SK-N-SH (cell line): ENCODE measurements around the gene MACROD2.

ENCODE experiments used
- CTCF ChIP-seq: fragments of 200-600 bp; sonication (generic); IDR thresholded peaks from 2 replicates; pipeline ENCODE4 v1.6.1; 2017; ENCODE audit warnings: antibody characterized with exemption, mild to moderate bottlenecking, moderate library complexity
- EZH2phosphoT487 ChIP-seq: fragments of 200-600 bp; sonication (generic); IDR thresholded peaks from 2 replicates; pipeline ENCODE4 v1.6.1; 2017; ENCODE audit warnings: low read depth, mixed run types, mild to moderate bottlenecking, antibody characterized with exemption, moderate library complexity, borderline replicate concordance
- FOXM1 ChIP-seq: IDR thresholded peaks from 2 replicates; pipeline ENCODE4 v1.4.0; 2012; ENCODE audit warnings: low read depth, mild to moderate bottlenecking
- MAX ChIP-seq: IDR thresholded peaks from 2 replicates; pipeline ENCODE4 v1.4.0; 2012; ENCODE audit warnings: low read depth
- MEF2A ChIP-seq: IDR thresholded peaks from 2 replicates; pipeline ENCODE4 v1.4.0; 2012; ENCODE audit warnings: low read depth, borderline replicate concordance
- NFIC ChIP-seq: IDR thresholded peaks from 2 replicates; pipeline ENCODE4 v1.4.0; 2012; ENCODE audit warnings: borderline replicate concordance
- POLR2AphosphoS5 ChIP-seq: IDR thresholded peaks from 2 replicates; pipeline ENCODE4 v1.6.1; 2012; ENCODE audit warnings: low read depth, low read length
- RFX5 ChIP-seq: IDR thresholded peaks from 2 replicates; pipeline ENCODE4 v1.6.1; 2012; ENCODE audit warnings: mild to moderate bottlenecking, improper control_type of control experiment, low read length
- SIN3A ChIP-seq: IDR thresholded peaks from 2 replicates; pipeline ENCODE4 v1.6.1; 2012; ENCODE audit warnings: low read depth, mild to moderate bottlenecking, low read length, moderate library complexity, borderline replicate concordance

GRCh38 chr20:15763366-15763765 is 1768.0 kb downstream of the MACROD2 start:
- no peak for TF ChIP-seq CTCF
- TF ChIP-seq MAX: no peak
- no peak for TF ChIP-seq NFIC
- no peak for TF ChIP-seq MEF2A
- TF ChIP-seq FOXM1: no peak
- TF ChIP-seq EZH2phosphoT487: no peak
- TF ChIP-seq SIN3A: no peak
- TF ChIP-seq POLR2AphosphoS5: no peak
- TF ChIP-seq RFX5: no peak
